ENCODE measurements around the gene APAF1.

DNA sequence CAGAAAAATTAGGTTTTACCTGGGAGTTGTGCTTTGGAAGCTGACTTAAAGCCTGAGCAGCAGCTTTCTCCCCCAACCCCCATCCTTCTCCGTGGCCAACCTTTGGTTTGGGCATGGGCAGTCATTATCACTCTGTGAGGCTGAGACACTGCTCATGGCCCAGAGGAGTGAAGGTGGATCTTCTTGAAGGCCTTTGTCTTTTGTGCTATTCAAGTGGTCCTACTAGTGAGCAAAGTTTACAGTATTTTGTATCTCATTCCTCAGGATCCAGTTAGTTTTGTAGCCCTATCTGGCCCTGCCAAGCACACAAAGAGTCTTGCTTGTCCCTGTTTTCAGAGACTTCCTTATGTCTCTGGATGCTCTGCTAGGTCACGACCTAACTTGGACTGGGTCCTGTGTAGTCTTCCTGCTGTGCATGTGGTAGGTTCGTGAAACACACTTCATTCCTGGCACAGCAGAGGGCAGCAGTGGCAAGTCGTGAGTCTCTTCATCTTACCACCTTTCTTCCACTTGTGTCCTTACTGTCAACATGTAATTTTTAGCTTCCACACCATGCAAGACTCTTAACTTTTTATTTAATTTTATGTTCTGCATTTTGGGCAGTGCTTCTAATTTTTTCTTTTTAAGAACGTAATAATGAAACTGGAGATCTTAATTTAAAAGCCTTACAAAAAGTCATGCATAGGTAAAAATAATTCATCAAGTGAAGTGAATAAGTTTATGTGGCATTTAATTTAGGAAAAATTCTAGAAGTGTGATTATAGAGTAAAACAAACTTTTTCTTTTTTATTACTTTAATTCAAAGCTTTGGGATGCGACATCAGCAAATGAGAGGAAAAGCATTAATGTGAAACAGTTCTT, 53.7 kb downstream of the APAF1 start:
- TF ChIP-seq, protein P1, sequence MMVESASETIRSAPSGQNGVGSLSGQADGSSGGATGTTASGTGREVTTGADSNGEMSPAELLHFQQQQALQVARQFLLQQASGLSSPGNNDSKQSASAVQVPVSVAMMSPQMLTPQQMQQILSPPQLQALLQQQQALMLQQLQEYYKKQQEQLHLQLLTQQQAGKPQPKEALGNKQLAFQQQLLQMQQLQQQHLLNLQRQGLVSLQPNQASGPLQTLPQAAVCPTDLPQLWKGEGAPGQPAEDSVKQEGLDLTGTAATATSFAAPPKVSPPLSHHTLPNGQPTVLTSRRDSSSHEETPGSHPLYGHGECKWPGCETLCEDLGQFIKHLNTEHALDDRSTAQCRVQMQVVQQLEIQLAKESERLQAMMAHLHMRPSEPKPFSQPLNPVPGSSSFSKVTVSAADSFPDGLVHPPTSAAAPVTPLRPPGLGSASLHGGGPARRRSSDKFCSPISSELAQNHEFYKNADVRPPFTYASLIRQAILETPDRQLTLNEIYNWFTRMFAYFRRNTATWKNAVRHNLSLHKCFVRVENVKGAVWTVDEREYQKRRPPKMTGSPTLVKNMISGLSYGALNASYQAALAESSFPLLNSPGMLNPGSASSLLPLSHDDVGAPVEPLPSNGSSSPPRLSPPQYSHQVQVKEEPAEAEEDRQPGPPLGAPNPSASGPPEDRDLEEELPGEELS (CRISPR knock-in tag; IDR thresholded peaks at IDR 0.05; ENCODE audit: borderline replicate concordance) = no peak
- TF ChIP-seq FOXA1 (IDR thresholded peaks at IDR 0.05; ENCODE audit: borderline replicate concordance) (no peak), XRCC5 (IDR thresholded peaks at IDR 0.05; ENCODE audit: low read depth, low read length) (no peak), HNRNPH1 (optimal IDR thresholded peaks at IDR 0.05; ENCODE audit: low read depth, low read length) (no peak), ZNF408 (CRISPR knock-in tag; IDR thresholded peaks at IDR 0.05; ENCODE audit: low read depth) (no peak), NCOA6 (IDR thresholded peaks at IDR 0.05) (no peak), ADNP (tag; IDR thresholded peaks at IDR 0.05) (no peak), GATA2 (CRISPR knock-in tag; IDR thresholded peaks at IDR 0.05) (no peak), BDP1 (IDR thresholded peaks at IDR 0.05; ENCODE audit: insufficient read depth, insufficient read length) (no peak), POLR2A (conservative IDR thresholded peaks at IDR 0.05) (no peak)
- TF ChIP-seq, protein P2, sequence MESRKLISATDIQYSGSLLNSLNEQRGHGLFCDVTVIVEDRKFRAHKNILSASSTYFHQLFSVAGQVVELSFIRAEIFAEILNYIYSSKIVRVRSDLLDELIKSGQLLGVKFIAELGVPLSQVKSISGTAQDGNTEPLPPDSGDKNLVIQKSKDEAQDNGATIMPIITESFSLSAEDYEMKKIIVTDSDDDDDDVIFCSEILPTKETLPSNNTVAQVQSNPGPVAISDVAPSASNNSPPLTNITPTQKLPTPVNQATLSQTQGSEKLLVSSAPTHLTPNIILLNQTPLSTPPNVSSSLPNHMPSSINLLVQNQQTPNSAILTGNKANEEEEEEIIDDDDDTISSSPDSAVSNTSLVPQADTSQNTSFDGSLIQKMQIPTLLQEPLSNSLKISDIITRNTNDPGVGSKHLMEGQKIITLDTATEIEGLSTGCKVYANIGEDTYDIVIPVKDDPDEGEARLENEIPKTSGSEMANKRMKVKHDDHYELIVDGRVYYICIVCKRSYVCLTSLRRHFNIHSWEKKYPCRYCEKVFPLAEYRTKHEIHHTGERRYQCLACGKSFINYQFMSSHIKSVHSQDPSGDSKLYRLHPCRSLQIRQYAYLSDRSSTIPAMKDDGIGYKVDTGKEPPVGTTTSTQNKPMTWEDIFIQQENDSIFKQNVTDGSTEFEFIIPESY (CRISPR knock-in tag; IDR thresholded peaks at IDR 0.05) = no peak
- TF ChIP-seq, protein P3, sequence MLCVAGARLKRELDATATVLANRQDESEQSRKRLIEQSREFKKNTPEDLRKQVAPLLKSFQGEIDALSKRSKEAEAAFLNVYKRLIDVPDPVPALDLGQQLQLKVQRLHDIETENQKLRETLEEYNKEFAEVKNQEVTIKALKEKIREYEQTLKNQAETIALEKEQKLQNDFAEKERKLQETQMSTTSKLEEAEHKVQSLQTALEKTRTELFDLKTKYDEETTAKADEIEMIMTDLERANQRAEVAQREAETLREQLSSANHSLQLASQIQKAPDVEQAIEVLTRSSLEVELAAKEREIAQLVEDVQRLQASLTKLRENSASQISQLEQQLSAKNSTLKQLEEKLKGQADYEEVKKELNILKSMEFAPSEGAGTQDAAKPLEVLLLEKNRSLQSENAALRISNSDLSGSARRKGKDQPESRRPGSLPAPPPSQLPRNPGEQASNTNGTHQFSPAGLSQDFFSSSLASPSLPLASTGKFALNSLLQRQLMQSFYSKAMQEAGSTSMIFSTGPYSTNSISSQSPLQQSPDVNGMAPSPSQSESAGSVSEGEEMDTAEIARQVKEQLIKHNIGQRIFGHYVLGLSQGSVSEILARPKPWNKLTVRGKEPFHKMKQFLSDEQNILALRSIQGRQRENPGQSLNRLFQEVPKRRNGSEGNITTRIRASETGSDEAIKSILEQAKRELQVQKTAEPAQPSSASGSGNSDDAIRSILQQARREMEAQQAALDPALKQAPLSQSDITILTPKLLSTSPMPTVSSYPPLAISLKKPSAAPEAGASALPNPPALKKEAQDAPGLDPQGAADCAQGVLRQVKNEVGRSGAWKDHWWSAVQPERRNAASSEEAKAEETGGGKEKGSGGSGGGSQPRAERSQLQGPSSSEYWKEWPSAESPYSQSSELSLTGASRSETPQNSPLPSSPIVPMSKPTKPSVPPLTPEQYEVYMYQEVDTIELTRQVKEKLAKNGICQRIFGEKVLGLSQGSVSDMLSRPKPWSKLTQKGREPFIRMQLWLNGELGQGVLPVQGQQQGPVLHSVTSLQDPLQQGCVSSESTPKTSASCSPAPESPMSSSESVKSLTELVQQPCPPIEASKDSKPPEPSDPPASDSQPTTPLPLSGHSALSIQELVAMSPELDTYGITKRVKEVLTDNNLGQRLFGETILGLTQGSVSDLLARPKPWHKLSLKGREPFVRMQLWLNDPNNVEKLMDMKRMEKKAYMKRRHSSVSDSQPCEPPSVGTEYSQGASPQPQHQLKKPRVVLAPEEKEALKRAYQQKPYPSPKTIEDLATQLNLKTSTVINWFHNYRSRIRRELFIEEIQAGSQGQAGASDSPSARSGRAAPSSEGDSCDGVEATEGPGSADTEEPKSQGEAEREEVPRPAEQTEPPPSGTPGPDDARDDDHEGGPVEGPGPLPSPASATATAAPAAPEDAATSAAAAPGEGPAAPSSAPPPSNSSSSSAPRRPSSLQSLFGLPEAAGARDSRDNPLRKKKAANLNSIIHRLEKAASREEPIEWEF (CRISPR knock-in tag; IDR thresholded peaks at IDR 0.05) = no peak

Measured in K562 (cell line).